Upper lobe of right lung (tissue), 1 donor: ENCODE results near the gene L1CAM. TPM values are rescaled to one million over a fixed set of nuclear protein-coding genes. Genes with fewer than 3 reads are reported as not detected.
"Not testable (repeated sequence)": the region's sequence is repeated elsewhere in the genome, so short reads cannot be mapped to it uniquely, and the experiment has no call there.

Source experiments
- ATAC-seq: fragments of 200-7000 bp; cut with Tn5 transposase; one replicate; pipeline ENCODE4 v1.9.1; 2020; ENCODE audit warnings: mild to moderate bottlenecking, moderate library complexity
- DNase-seq: peaks from one replicate; pipeline ENCODE4 v3.0.0-alpha.2; 2020
- H3K27ac ChIP-seq: fragments of 200-600 bp; one replicate; pipeline ENCODE4 v1.8.0; 2022
- H3K27me3 ChIP-seq: fragments of 200-600 bp; one replicate; pipeline ENCODE4 v1.8.0; 2022; ENCODE audit warnings: mild to moderate bottlenecking
- H3K36me3 ChIP-seq: fragments of 200-600 bp; one replicate; pipeline ENCODE4 v1.8.0; 2022
- H3K4me1 ChIP-seq: fragments of 200-600 bp; one replicate; pipeline ENCODE4 v1.8.0; 2022
- H3K4me3 ChIP-seq: fragments of 200-600 bp; one replicate; pipeline ENCODE4 v1.8.0; 2022; ENCODE audit warnings: mild to moderate bottlenecking
- H3K9me3 ChIP-seq: fragments of 200-600 bp; one replicate; pipeline ENCODE4 v1.8.0; 2022
- CTCF ChIP-seq: fragments of 200-600 bp; IDR thresholded peaks from one replicate; pipeline ENCODE4 v1.8.0; 2022; ENCODE audit warnings: antibody characterized with exemption
- intact Hi-C: fragments of 100-400 bp; cut with DNase I; formaldehyde crosslinking; loops from one replicate; pipeline ENCODE4 v1.11.0; 2022
- total RNA-seq: library from RNA; stranded (reverse); fragmentation: NEBNext Ultra II Directional; extraction: Animal tissue kit (Norgen Biotek cat#: 25700); gene quantifications from one replicate; pipeline ENCODE4 v1.2.1, GENCODE V29; 2021
- donor health status: DM: no; HTN: yes; CAD: no; lungs with severe emphysema.

L1CAM gene
- total RNA-seq, 1 donor from 2014 or later, result 1.2 TPM

- no peaks in the 10 kb centered on the region for H3K27me3 ChIP-seq
Observed at GRCh38 chrX:153819384-153820040, 66.5 kb downstream of the L1CAM start.

GRCh38 chrX:153818571-153819383, 67.2 kb downstream of the L1CAM start:
- intact Hi-C loops, result no loop called here
- Histone ChIP-seq H3K36me3 (no peaks in the 10 kb centered on the region), H3K9me3 (no peaks in the 10 kb centered on the region), H3K27me3 (no peaks in the 10 kb centered on the region), H3K4me1 (no peaks in the 10 kb centered on the region), H3K27ac (no peak overlapping the region), H3K4me3 (peak overlapping the region; percentile 47)
- TF ChIP-seq CTCF, result no peak
- DNase-seq, result no peak
- ATAC-seq, result peak; percentile 87

More at GRCh38 chrX:153819384-153820040, 66.5 kb downstream of the L1CAM start:
- Histone ChIP-seq H3K9me3 (no peaks in the 10 kb centered on the region), H3K27ac (no peak overlapping the region), H3K4me1 (no peaks in the 10 kb centered on the region), H3K4me3 (peak overlapping the region; percentile 47), H3K36me3 (no peaks in the 10 kb centered on the region)
- intact Hi-C loops, result no loop called here
- TF ChIP-seq CTCF, result no peak
- DNase-seq (no peak), ATAC-seq (no peak)

DNA sequence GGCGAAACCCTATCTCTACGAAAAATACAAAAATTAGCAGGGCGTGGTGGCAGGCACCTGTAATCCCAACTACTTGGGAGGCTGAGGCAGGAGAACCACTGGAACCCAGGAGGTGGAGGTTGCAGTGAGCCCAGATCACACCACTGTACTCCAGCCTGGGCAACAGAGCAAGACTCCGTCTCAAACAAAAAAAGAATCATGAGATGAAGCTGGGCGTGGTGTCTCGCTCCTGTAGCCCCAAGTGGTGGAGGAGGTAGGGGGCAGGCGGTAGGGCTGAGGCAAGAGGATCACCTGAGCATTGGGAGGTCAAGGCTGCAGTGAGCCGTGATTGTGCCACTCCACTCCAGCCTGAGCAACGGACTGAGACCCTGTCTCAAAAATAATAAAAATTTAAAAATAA, 67.9 kb downstream of the L1CAM start:
- H3K27ac ChIP-seq, H3K27me3 ChIP-seq, H3K9me3 ChIP-seq, H3K36me3 ChIP-seq, H3K4me3 ChIP-seq, intact Hi-C loops, H3K4me1 ChIP-seq, ATAC-seq, DNase-seq: not testable (repeated sequence)

DNA sequence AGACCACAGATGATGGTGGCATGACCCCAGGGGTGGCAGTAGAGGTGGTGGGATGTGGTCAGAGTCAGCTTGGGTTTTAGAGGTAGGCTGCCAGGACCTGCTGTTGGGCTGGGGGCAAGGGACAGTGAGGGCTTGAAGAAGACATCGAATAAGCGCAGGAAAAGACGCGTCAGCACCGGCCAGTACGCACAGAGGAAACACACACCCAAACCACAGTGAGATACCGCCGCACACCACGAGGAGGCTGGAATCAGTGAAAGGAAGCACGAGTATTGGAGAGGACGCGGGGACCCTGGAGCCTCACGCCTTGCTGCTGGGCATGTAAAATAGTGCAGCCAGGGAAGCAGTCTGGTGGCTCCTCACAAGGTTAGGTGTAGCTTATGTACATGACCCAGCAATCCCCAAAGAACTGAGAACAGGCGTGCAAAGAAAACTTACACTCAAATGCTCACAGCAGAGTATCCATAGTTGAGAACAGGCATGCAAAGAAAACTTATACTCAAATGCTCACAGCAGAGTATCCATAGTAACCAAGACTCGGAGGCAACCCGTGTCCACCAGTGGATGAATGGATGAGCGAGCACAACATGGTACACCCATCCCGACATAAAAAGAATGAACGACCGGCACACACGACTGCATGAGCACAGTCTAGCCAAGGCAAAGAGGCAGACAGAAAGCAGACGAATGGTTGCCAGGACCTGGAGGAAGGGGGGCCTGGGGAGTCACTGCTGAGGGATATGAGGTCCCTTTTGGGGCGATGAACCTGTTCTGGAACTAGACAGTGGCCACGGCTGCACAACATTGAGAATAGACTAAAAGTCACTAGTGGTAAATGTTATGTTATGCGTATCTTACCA, 68.9 kb downstream of the L1CAM start:
- DNase-seq (no peak), ATAC-seq (no peak)
- Histone ChIP-seq H3K27me3 (no peaks in the 10 kb centered on the region), H3K36me3 (no peaks in the 10 kb centered on the region), H3K4me3 (no peak overlapping the region), H3K9me3 (no peaks in the 10 kb centered on the region), H3K4me1 (no peaks in the 10 kb centered on the region), H3K27ac (no peak overlapping the region)
- intact Hi-C loops, result no loop called here
- no peak for TF ChIP-seq CTCF

DNA sequence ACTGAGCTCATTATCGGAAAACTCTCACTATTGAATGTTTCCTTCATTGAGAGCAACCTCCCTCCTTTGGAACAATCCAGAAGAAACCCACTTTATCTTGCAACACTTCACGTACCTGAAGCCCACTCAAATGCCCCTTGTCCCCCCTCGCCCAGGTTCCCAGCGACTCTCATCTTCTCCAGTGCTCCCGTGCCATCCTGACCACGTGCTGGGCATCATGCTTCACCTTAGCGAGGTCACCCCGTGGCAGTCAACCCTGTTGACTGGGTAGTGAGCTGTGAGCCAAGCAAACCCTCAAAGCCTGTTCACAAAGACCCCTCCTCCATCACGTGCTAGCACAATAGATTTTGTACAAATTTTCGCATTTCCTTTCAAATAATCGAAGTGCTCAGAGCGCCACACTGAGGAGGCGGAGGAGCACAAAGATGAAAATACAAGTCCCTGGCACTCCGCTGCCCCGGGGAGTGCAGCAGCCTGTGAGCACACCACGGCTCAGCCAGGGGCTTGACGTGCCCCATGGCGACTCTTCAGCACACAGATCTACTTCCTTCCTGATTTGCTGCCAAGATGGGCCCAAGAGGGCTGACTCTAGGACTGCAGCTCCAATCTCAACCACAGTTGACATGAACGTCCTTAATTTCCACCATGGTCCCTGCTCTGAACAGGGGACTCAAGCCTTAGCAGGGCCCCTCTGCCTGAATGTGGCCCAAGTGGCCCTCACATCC, 71.2 kb downstream of the L1CAM start:
- H3K27ac ChIP-seq, result no peak overlapping the region
- no peaks in the 10 kb centered on the region for H3K36me3 ChIP-seq
- H3K9me3 ChIP-seq, result no peaks in the 10 kb centered on the region
- no peaks in the 10 kb centered on the region for H3K27me3 ChIP-seq
- TF ChIP-seq CTCF, result no peak
- H3K4me3 ChIP-seq, result no peak overlapping the region
- intact Hi-C loops, result no loop called here
- DNase-seq, result no peak
- ATAC-seq, result no peak
- no peaks in the 10 kb centered on the region for H3K4me1 ChIP-seq
